SK-N-MC (cell line): ENCODE results near the gene XCR1.

ENCODE experiments used
- EZH2 ChIP-seq: fragments of 200-600 bp; sonication (generic); IDR thresholded peaks from one replicate; pipeline ENCODE4 v1.6.1; 2017; ENCODE audit warnings: antibody characterized with exemption
- POLR2AphosphoS5 ChIP-seq: IDR thresholded peaks from 2 replicates; pipeline ENCODE4 v1.6.1; 2012; ENCODE audit warnings: mild to moderate bottlenecking, low read depth, low read length, borderline replicate concordance

- TF ChIP-seq POLR2AphosphoS5 (no peak), EZH2 (no peak)
Observed at GRCh38 chr3:45994419-45995235, 32.7 kb downstream of the XCR1 start.
